Bronchial epithelial cell (primary cell): ENCODE results near the gene INTS12. TPM values are rescaled to one million over a fixed set of nuclear protein-coding genes. Genes with fewer than 3 reads are reported as not detected.

Experiments
- DNase-seq: peaks from one replicate; pipeline ENCODE4 v3.0.0-alpha.2; 2010; ENCODE audit warnings: low read depth
- FAIRE-seq: peaks from 2 replicates; lab custom pipeline; 2011; peaks lifted over from hg19 to GRCh38; lab: Jason Lieb, UNC
- H3K27me3 ChIP-seq: 2 replicates; pipeline ENCODE4 v1.5.1; 2011; ENCODE audit warnings: low read length; ENCODE audit not compliant: control insufficient read depth, insufficient read depth
- H3K36me3 ChIP-seq: 2 replicates; pipeline ENCODE4 v1.5.1; 2011; ENCODE audit warnings: low read length; ENCODE audit not compliant: control insufficient read depth, insufficient read depth
- H3K4me3 ChIP-seq: 2 replicates; pipeline ENCODE4 v1.5.1; 2011; ENCODE audit warnings: mild to moderate bottlenecking, low read depth, low read length, control low read depth
- CTCF ChIP-seq: IDR thresholded peaks from 2 replicates; pipeline ENCODE4 v1.5.1; 2011; ENCODE audit warnings: mild to moderate bottlenecking, moderate library complexity, low read length, control low read depth, inconsistent platforms; ENCODE audit not compliant: insufficient read depth, severe bottlenecking
- total RNA-seq: library from RNA; depleted of rRNA; stranded (reverse); fragments of >200 nt; gene quantifications from 2 replicates; pipeline ENCODE4 v1.2.1, GENCODE V29; 2014

INTS12 gene
- total RNA-seq, 1 donor from 2014 or later, result 24.7 TPM

- no peak for FAIRE-seq
- Histone ChIP-seq H3K4me3 (no peak overlapping the region), H3K27me3 (no peaks in the 10 kb centered on the region), H3K36me3 (no peaks in the 10 kb centered on the region)
- DNase-seq, result no peak
- no peak for TF ChIP-seq CTCF
Measured at GRCh38 chr4:105677709-105678108, 30.8 kb downstream of the INTS12 start.

GRCh38 chr4:105674011-105674410 is 34.5 kb downstream of the INTS12 start:
- FAIRE-seq, result no peak
- no peak for TF ChIP-seq CTCF
- Histone ChIP-seq H3K36me3 (no peaks in the 10 kb centered on the region), H3K4me3 (no peak overlapping the region), H3K27me3 (no peaks in the 10 kb centered on the region)
- DNase-seq, result peak; percentile 5

- Histone ChIP-seq H3K27me3 (no peaks in the 10 kb centered on the region), H3K4me3 (no peak overlapping the region), H3K36me3 (no peaks in the 10 kb centered on the region)
- DNase-seq (no peak), FAIRE-seq (no peak)
- TF ChIP-seq CTCF, result no peak
Measured at GRCh38 chr4:105671301-105671700, 37.2 kb downstream of the INTS12 start.

GRCh38 chr4:105670684-105671083 is 37.8 kb downstream of the INTS12 start:
- H3K27me3 ChIP-seq, result no peaks in the 10 kb centered on the region
- no peak for FAIRE-seq
- H3K4me3 ChIP-seq, result no peak overlapping the region

GRCh38 chr4:105666693-105667092 is 41.8 kb downstream of the INTS12 start:
- peak; percentile 63 for DNase-seq
- no peaks in the 10 kb centered on the region for H3K36me3 ChIP-seq
- TF ChIP-seq CTCF, result peak; percentile 41
- FAIRE-seq, result no peak
- H3K27me3 ChIP-seq, result no peaks in the 10 kb centered on the region
- H3K4me3 ChIP-seq, result no peak overlapping the region

More at GRCh38 chr4:105670684-105671083, 37.8 kb downstream of the INTS12 start:
- TF ChIP-seq CTCF, result no peak
- no peak for DNase-seq
- H3K36me3 ChIP-seq, result no peaks in the 10 kb centered on the region
